A549 (cell line): ENCODE data around the gene SPCS3.

Experiments used
- BHLHE40 ChIP-seq: IDR thresholded peaks from 2 replicates; pipeline ENCODE4 v1.6.1; 2012; ENCODE audit warnings: low read depth, low read length, inconsistent platforms
- ELK1 ChIP-seq: fragments of 150-350 bp; IDR thresholded peaks from 2 replicates; pipeline ENCODE4 v1.6.1; 2014; ENCODE audit warnings: low read depth, mild to moderate bottlenecking, low read length
- FOSL2 ChIP-seq, 2 experiments: fragments of 450-650 bp in 1 of 2; fragments of >200 bp in 1 of 2; sonication (Bioruptor Twin) in 1 of 2; formaldehyde crosslinking; IDR thresholded peaks; 2 replicates each; pipeline versions ENCODE4 v1.5.0 to v1.6.1; 2016 to 2020; ENCODE audit warnings: mild to moderate bottlenecking in 1 of 2, moderate library complexity in 1 of 2
- KDM1A ChIP-seq: fragments of 200-600 bp; sonication (generic); IDR thresholded peaks from 2 replicates; pipeline ENCODE4 v1.6.1; 2016; ENCODE audit warnings: low read depth, mild to moderate bottlenecking
- KDM5A ChIP-seq: fragments of 200-600 bp; sonication (generic); IDR thresholded peaks from 2 replicates; pipeline ENCODE4 v1.6.1; 2016; ENCODE audit warnings: antibody characterized with exemption, mild to moderate bottlenecking
- MAX ChIP-seq: IDR thresholded peaks from 2 replicates; pipeline ENCODE4 v1.6.1; 2012
- POLR2A ChIP-seq: IDR thresholded peaks from 2 replicates; pipeline ENCODE4 v1.6.1; 2012; ENCODE audit warnings: mild to moderate bottlenecking, low read length
- RAD21 ChIP-seq, 2 experiments: fragments of >200 bp in 1 of 2; sonication (Bioruptor Twin) in 1 of 2; formaldehyde crosslinking in 1 of 2; IDR thresholded peaks in 1 of 2; conservative IDR thresholded peaks in 1 of 2; 2 replicates in 1 of 2; 3 replicates in 1 of 2; pipeline ENCODE4 v1.6.1; 2012 to 2018; ENCODE audit warnings: inconsistent platforms in 1 of 2
- RCOR1 ChIP-seq: fragments of 150-350 bp; IDR thresholded peaks from 2 replicates; pipeline ENCODE4 v1.6.1; 2014; ENCODE audit warnings: antibody characterized with exemption, low read length, low read depth
- RFX5 ChIP-seq: fragments of 450-650 bp; IDR thresholded peaks from 2 replicates; pipeline ENCODE4 v1.7.1; 2014; ENCODE audit warnings: antibody characterized with exemption, mild to moderate bottlenecking, moderate library complexity
- RNF2 ChIP-seq: fragments of 200-600 bp; sonication (generic); IDR thresholded peaks from 2 replicates; pipeline ENCODE4 v1.6.1; 2016; ENCODE audit warnings: low read depth, mild to moderate bottlenecking, antibody characterized with exemption, moderate library complexity, borderline replicate concordance
- SMC3 ChIP-seq: fragments of >200 bp; sonication (Bioruptor Twin); formaldehyde crosslinking; IDR thresholded peaks from 3 replicates; pipeline ENCODE4 v1.6.1; 2018; ENCODE audit warnings: inconsistent platforms
- USF2 ChIP-seq: fragments of 450-650 bp; IDR thresholded peaks from 2 replicates; pipeline ENCODE4 v1.6.1; 2014; ENCODE audit warnings: antibody characterized with exemption

GRCh38 chr4:176333076-176333475 lies 13.3 kb downstream of the SPCS3 start:
- TF ChIP-seq KDM5A (no peak), MAX (no peak), RNF2 (no peak), RAD21 (conservative IDR thresholded peaks at IDR 0.05 in 1 of 2, IDR thresholded peaks at IDR 0.05 in 1 of 2) (no peak), POLR2A (no peak), RCOR1 (no peak), BHLHE40 (no peak), SMC3 (no peak), USF2 (no peak), FOSL2 (IDR thresholded peaks at IDR 0.05) (no peak), FOSL2 (CRISPR knock-in tag; IDR thresholded peaks at IDR 0.05) (no peak), KDM1A (no peak), ELK1 (no peak), RFX5 (no peak)
